IMR-90 (cell line): ENCODE data around the gene RAI14. TPM values are rescaled to one million over a fixed set of nuclear protein-coding genes. Genes with fewer than 3 reads are reported as not detected.

ENCODE experiments used
- ATAC-seq: fragments of 200-7000 bp; cut with Tn5 transposase; 2 replicates; pipeline ENCODE4 v1.9.1; 2020; ENCODE audit warnings: low read depth, mild to moderate bottlenecking, moderate library complexity
- BruUV-seq: library from RNA; stranded (reverse); fragments of 400-500 nt; replicated peaks from 2 replicates; lab custom pipeline; 2021; lab: Mats Ljungman, UMichigan
- CTCF ChIA-PET: fragments of 300-600 bp; formaldehyde crosslinking; extraction: SDS; loops from one replicate; lab custom pipeline; 2021; ENCODE audit warnings: antibody characterized with exemption; lab: Yijun Ruan, JAX
- POLR2A ChIA-PET: fragments of 300-600 bp; sonication (Branson Sonifier 250); formaldehyde crosslinking; loops from one replicate; lab custom pipeline; 2022; ENCODE audit warnings: antibody characterized with exemption; ENCODE audit not compliant: unreplicated experiment; lab: Charles Lee
- DNase-seq: peaks from one replicate; pipeline ENCODE4 v3.0.0; 2013
- H2AFZ ChIP-seq: replicated peaks from 2 replicates; pipeline ENCODE3; 2013; ENCODE audit warnings: low read length, mild to moderate bottlenecking; ENCODE audit not compliant: poor library complexity
- H2AK5ac ChIP-seq: 2 replicates; pipeline ENCODE4 v1.6.1; 2013; ENCODE audit warnings: low read depth, low read length, inconsistent platforms
- H2AK9ac ChIP-seq: replicated peaks from 2 replicates; pipeline ENCODE3; 2013; ENCODE audit warnings: mild to moderate bottlenecking, low read depth, low read length, moderate library complexity; ENCODE audit not compliant: poor library complexity
- H2BK120ac ChIP-seq: 2 replicates; pipeline ENCODE4 v1.6.1; 2013; ENCODE audit warnings: low read depth, low read length, inconsistent platforms
- H2BK15ac ChIP-seq: 3 replicates; pipeline ENCODE4 v1.6.1; 2013; ENCODE audit warnings: low read depth, low read length, inconsistent platforms
- H2BK20ac ChIP-seq: 2 replicates; pipeline ENCODE4 v1.6.1; 2013; ENCODE audit warnings: low read depth, mild to moderate bottlenecking, inconsistent platforms, low read length, moderate library complexity
- H2BK5ac ChIP-seq: 2 replicates; pipeline ENCODE4 v1.6.1; 2013; ENCODE audit warnings: mild to moderate bottlenecking, low read depth, low read length, inconsistent platforms; ENCODE audit not compliant: poor library complexity, severe bottlenecking
- H3K14ac ChIP-seq: replicated peaks from 2 replicates; pipeline ENCODE4 v1.6.1; 2013; ENCODE audit warnings: low read depth, low read length, inconsistent platforms
- H3K18ac ChIP-seq: 2 replicates; pipeline ENCODE4 v1.6.1; 2013; ENCODE audit warnings: low read depth, low read length, control low read depth
- H3K23ac ChIP-seq: 2 replicates; pipeline ENCODE4 v1.6.1; 2013; ENCODE audit warnings: low read depth, low read length, inconsistent platforms
- H3K27ac ChIP-seq: 2 replicates; pipeline ENCODE4 v1.5.1; 2013; ENCODE audit warnings: mild to moderate bottlenecking, control low read depth, low read length; ENCODE audit not compliant: insufficient read depth
- H3K27me3 ChIP-seq: 2 replicates; pipeline ENCODE4 v1.6.1; 2013; ENCODE audit warnings: low read length; ENCODE audit not compliant: control insufficient read depth, insufficient read depth
- H3K36me3 ChIP-seq: 2 replicates; pipeline ENCODE4 v1.6.1; 2013; ENCODE audit warnings: low read length, mixed read lengths; ENCODE audit not compliant: control insufficient read depth, insufficient read depth
- H3K4ac ChIP-seq: 2 replicates; pipeline ENCODE4 v1.6.1; 2013; ENCODE audit warnings: low read depth, low read length, inconsistent platforms
- H3K4me1 ChIP-seq: 2 replicates; pipeline ENCODE4 v1.6.1; 2013; ENCODE audit warnings: low read length, mixed read lengths; ENCODE audit not compliant: control insufficient read depth, insufficient read depth
- H3K4me2 ChIP-seq: 2 replicates; pipeline ENCODE4 v1.6.1; 2013; ENCODE audit warnings: low read depth, mild to moderate bottlenecking, control low read depth, low read length, moderate library complexity
- H3K4me3 ChIP-seq: 2 replicates; pipeline ENCODE4 v1.5.1; 2013; ENCODE audit warnings: low read depth, mild to moderate bottlenecking, control low read depth, low read length, moderate library complexity; ENCODE audit not compliant: insufficient read depth
- H3K56ac ChIP-seq: 2 replicates; pipeline ENCODE4 v1.6.1; 2013; ENCODE audit warnings: low read length, inconsistent platforms; ENCODE audit not compliant: insufficient read depth; ENCODE audit errors: extremely low read depth
- H3K79me1 ChIP-seq, 2 experiments: 2 replicates each; pipeline ENCODE4 v1.6.1; 2013; ENCODE audit warnings: low read length in 2 of 2, inconsistent platforms in 1 of 2, low read depth in 1 of 2
- H3K9ac ChIP-seq: 2 replicates; pipeline ENCODE4 v1.6.1; 2013; ENCODE audit warnings: low read depth, low read length, control low read depth
- H3K9me1 ChIP-seq: 2 replicates; pipeline ENCODE4 v1.6.1; 2013; ENCODE audit warnings: low read length, inconsistent platforms; ENCODE audit not compliant: insufficient read depth
- H3K9me3 ChIP-seq: 2 replicates; pipeline ENCODE4 v1.6.1; 2013; ENCODE audit warnings: low read length; ENCODE audit not compliant: control insufficient read depth, insufficient read depth
- H4K20me1 ChIP-seq: 2 replicates; pipeline ENCODE4 v1.6.1; 2013; ENCODE audit warnings: low read length, inconsistent platforms; ENCODE audit not compliant: insufficient read depth
- H4K5ac ChIP-seq: 2 replicates; pipeline ENCODE4 v1.6.1; 2013; ENCODE audit warnings: mild to moderate bottlenecking, low read depth, low read length, control low read depth
- H4K8ac ChIP-seq, 2 experiments: 2 replicates each; pipeline ENCODE4 v1.6.1; 2013; ENCODE audit warnings: low read depth in 2 of 2, low read length in 2 of 2, control low read depth in 1 of 2, inconsistent platforms in 1 of 2
- H4K91ac ChIP-seq: 2 replicates; pipeline ENCODE4 v1.6.1; 2013; ENCODE audit warnings: low read depth, low read length, inconsistent platforms; ENCODE audit not compliant: insufficient read depth
- BHLHE40 ChIP-seq: fragments of 150-350 bp; IDR thresholded peaks from 2 replicates; pipeline ENCODE4 v1.6.1; 2016; ENCODE audit warnings: mild to moderate bottlenecking, low read depth, low read length
- CHD1 ChIP-seq: IDR thresholded peaks from 2 replicates; pipeline ENCODE4 v1.6.1; 2012; ENCODE audit warnings: low read depth, low read length, improper control_type of control experiment
- FOS ChIP-seq: fragments of 150-350 bp; IDR thresholded peaks from 2 replicates; pipeline ENCODE4 v1.6.1; 2016; ENCODE audit warnings: low read depth, low read length
- MAFK ChIP-seq: IDR thresholded peaks from 2 replicates; pipeline ENCODE4 v1.6.1; 2012; ENCODE audit warnings: low read depth, low read length, improper control_type of control experiment
- MAZ ChIP-seq: IDR thresholded peaks from 2 replicates; pipeline ENCODE4 v1.6.1; 2012; ENCODE audit warnings: low read depth, mild to moderate bottlenecking, low read length, improper control_type of control experiment, moderate library complexity, borderline replicate concordance
- MXI1 ChIP-seq: IDR thresholded peaks from 2 replicates; pipeline ENCODE4 v1.6.1; 2012; ENCODE audit warnings: low read depth, mild to moderate bottlenecking, low read length, moderate library complexity, borderline replicate concordance
- NFE2L2 ChIP-seq: fragments of 150-350 bp; IDR thresholded peaks from 2 replicates; pipeline ENCODE4 v1.6.1; 2016; ENCODE audit warnings: low read depth, mild to moderate bottlenecking, low read length
- POLR2A ChIP-seq: IDR thresholded peaks from 2 replicates; pipeline ENCODE4 v1.6.1; 2012; ENCODE audit warnings: mild to moderate bottlenecking, low read depth, low read length
- RCOR1 ChIP-seq: IDR thresholded peaks from 2 replicates; pipeline ENCODE4 v1.6.1; 2012; ENCODE audit warnings: mild to moderate bottlenecking, low read length, improper control_type of control experiment; ENCODE audit not compliant: insufficient replicate concordance
- RFX5 ChIP-seq: IDR thresholded peaks from 2 replicates; pipeline ENCODE4 v1.8.0; 2012; ENCODE audit warnings: low read depth, mild to moderate bottlenecking, low read length, moderate library complexity
- SMC3 ChIP-seq: fragments of 150-350 bp; IDR thresholded peaks from 2 replicates; pipeline ENCODE4 v1.6.1; 2016; ENCODE audit warnings: low read depth, mild to moderate bottlenecking, antibody characterized with exemption, low read length, moderate library complexity
- WGBS, 2 experiments: methylation state at CpG; one replicate each; pipeline versions ENCODE4 v1.1.5 to v1.1.7; 2013; ENCODE audit warnings: missing lambda C conversion rate in 2 of 2; ENCODE audit not compliant: insufficient read length in 1 of 2; ENCODE audit errors: extremely low coverage in 2 of 2; 5-methylcytosine and 5-hydroxymethylcytosine counted together
- dilution Hi-C: fragments of 300-500 bp; cut with HindIII; formaldehyde crosslinking; loops from one replicate; pipeline ENCODE4 v1.14.3; 2018; ENCODE audit warnings: low sequenced_read_pairs; ENCODE audit not compliant: unreplicated experiment
- in situ Hi-C: fragments of 300-500 bp; cut with MboI; formaldehyde crosslinking; loops from 3 replicates; pipeline ENCODE4 v1.14.3; 2019; ENCODE audit warnings: low sequenced_read_pairs, inconsistent platforms, mixed read lengths
- intact Hi-C: fragments of 100-400 bp; cut with micrococcal nuclease; formaldehyde crosslinking; loops from 2 replicates; pipeline ENCODE4 v1.10.0; 2022
- polyA plus RNA-seq, 3 experiments: library from polyadenylated mRNA; depleted of rRNA; stranded (reverse); fragments of >200 nt; gene quantifications; 2 replicates each; pipeline ENCODE4 v1.2.3, GENCODE V29; 2012; ENCODE audit warnings: low replicate concordance in 1 of 3
- total RNA-seq: library from RNA; depleted of rRNA; stranded (reverse); fragments of >200 nt; gene quantifications from 2 replicates; pipeline ENCODE4 v1.2.3, GENCODE V29; 2012
- TF ChIP-seq, protein P1 (sequence below): fragments of 150-350 bp; IDR thresholded peaks from 2 replicates; pipeline ENCODE4 v1.6.1; 2016; ENCODE audit warnings: low read depth, mild to moderate bottlenecking, low read length, moderate library complexity, borderline replicate concordance
- TF ChIP-seq, protein P2 (sequence below): conservative IDR thresholded peaks from 2 replicates; pipeline ENCODE4 v1.5.1; 2012; ENCODE audit warnings: mild to moderate bottlenecking, low read depth, low read length, improper control_type of control experiment
- TF ChIP-seq, protein P3 (sequence below): fragments of 150-350 bp; IDR thresholded peaks from 2 replicates; pipeline ENCODE4 v1.6.1; 2017; ENCODE audit warnings: mild to moderate bottlenecking, antibody characterized with exemption, low read length, low read depth

RAI14 gene
- total and polyA plus RNA-seq, 2 of the 4 experiments (the other 2 are of a cell fraction), result 221 to 267 TPM

DNA sequence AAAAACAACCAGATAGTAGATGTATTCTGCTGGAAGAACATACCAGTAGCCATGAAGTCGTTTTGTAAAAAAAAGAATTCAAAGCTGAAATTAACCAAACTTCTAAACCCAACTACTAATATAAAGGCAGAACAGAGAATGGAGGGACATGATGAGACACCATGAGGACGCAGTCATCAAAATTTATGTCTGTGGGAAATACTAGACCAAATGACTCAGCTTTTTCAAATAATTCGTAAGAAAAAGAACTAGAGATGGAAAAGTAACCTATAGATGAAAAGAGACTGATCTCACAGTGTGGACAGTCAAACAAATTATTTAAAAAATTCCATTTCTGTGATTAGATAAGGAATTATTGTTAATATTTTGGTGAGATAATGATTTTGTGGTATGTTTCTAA lies 193.1 kb downstream of the RAI14 start:
- Histone ChIP-seq H2BK20ac (no peak overlapping the region), H2AK5ac (no peak overlapping the region), H2AK9ac (no peak overlapping the region), H3K27me3 (no peaks in the 10 kb centered on the region), H3K23ac (no peak overlapping the region), H2BK15ac (no peak overlapping the region), H3K36me3 (no peaks in the 10 kb centered on the region), H3K9me3 (peaks cover 2% of the 10 kb centered on the region; the same call in 1 of the 2 replicates), H3K79me1 (no peaks in the 10 kb centered on the region), H3K9ac (no peak overlapping the region), H4K5ac (no peak overlapping the region), H4K20me1 (no peaks in the 10 kb centered on the region), H3K27ac (no peak overlapping the region), H3K4me1 (no peaks in the 10 kb centered on the region), H3K14ac (no peak overlapping the region), H4K91ac (no peak overlapping the region), H3K4ac (no peak overlapping the region), H2BK5ac (no peak overlapping the region), H2AFZ (no peak overlapping the region), H2BK120ac (no peak overlapping the region), H3K4me3 (no peak overlapping the region), H3K9me1 (no peaks in the 10 kb centered on the region), H3K4me2 (no peak overlapping the region), H3K56ac (no peak overlapping the region), H4K8ac (no peak overlapping the region), H3K18ac (no peak overlapping the region)
- WGBS, 2 experiments, result no CpG with 5 or more reads among the region's 3 CpGs
- ChIA-PET CTCF (interaction anchor here (1.0 kb wide), 1 partner anchor 363 kb away, joined by 3 read pairs; no protein-coding TSS in a partner anchor), POLR2A (no interaction called here)
- no peak for ATAC-seq
- in situ Hi-C loops, result no loop called here
- DNase-seq, result no peak
- dilution Hi-C loops, result no loop called here
- TF ChIP-seq FOS, result no peak
- TF ChIP-seq MAZ, result no peak
- TF ChIP-seq, protein P1, sequence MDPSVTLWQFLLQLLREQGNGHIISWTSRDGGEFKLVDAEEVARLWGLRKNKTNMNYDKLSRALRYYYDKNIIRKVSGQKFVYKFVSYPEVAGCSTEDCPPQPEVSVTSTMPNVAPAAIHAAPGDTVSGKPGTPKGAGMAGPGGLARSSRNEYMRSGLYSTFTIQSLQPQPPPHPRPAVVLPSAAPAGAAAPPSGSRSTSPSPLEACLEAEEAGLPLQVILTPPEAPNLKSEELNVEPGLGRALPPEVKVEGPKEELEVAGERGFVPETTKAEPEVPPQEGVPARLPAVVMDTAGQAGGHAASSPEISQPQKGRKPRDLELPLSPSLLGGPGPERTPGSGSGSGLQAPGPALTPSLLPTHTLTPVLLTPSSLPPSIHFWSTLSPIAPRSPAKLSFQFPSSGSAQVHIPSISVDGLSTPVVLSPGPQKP, result no peak
- no peak for TF ChIP-seq BHLHE40
- 0 out of 2 replicates have a peak, but pooled peaks have one; percentile 29 for TF ChIP-seq MAFK
- TF ChIP-seq, protein P2, sequence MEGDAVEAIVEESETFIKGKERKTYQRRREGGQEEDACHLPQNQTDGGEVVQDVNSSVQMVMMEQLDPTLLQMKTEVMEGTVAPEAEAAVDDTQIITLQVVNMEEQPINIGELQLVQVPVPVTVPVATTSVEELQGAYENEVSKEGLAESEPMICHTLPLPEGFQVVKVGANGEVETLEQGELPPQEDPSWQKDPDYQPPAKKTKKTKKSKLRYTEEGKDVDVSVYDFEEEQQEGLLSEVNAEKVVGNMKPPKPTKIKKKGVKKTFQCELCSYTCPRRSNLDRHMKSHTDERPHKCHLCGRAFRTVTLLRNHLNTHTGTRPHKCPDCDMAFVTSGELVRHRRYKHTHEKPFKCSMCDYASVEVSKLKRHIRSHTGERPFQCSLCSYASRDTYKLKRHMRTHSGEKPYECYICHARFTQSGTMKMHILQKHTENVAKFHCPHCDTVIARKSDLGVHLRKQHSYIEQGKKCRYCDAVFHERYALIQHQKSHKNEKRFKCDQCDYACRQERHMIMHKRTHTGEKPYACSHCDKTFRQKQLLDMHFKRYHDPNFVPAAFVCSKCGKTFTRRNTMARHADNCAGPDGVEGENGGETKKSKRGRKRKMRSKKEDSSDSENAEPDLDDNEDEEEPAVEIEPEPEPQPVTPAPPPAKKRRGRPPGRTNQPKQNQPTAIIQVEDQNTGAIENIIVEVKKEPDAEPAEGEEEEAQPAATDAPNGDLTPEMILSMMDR, result no peak
- TF ChIP-seq NFE2L2, result peak; percentile 70
- TF ChIP-seq, protein P3, sequence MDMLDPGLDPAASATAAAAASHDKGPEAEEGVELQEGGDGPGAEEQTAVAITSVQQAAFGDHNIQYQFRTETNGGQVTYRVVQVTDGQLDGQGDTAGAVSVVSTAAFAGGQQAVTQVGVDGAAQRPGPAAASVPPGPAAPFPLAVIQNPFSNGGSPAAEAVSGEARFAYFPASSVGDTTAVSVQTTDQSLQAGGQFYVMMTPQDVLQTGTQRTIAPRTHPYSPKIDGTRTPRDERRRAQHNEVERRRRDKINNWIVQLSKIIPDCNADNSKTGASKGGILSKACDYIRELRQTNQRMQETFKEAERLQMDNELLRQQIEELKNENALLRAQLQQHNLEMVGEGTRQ, result no peak
- no peak for TF ChIP-seq MXI1
- TF ChIP-seq RCOR1, result no peak
- no peak for TF ChIP-seq SMC3
- no peak for TF ChIP-seq POLR2A
- TF ChIP-seq RFX5, result no peak
- no peak for TF ChIP-seq CHD1
- intact Hi-C loops, result no loop called here
- no TSS peak for BruUV-seq
